GM12878 (cell line): ENCODE data around the gene POLR1A. TPM values are rescaled to one million over a fixed set of nuclear protein-coding genes. Genes with fewer than 3 reads are reported as not detected.

Source experiments
- ATAC-seq: fragments of 200-7000 bp; cut with Tn5 transposase; 3 replicates; pipeline ENCODE4 v1.9.1; 2020; ENCODE audit warnings: mild to moderate bottlenecking, moderate library complexity
- BruUV-seq: library from RNA; stranded (reverse); fragments of 400-500 nt; replicated peaks from 2 replicates; lab custom pipeline; 2021; lab: Mats Ljungman, UMichigan
- CTCF ChIA-PET: fragments of 300-600 bp; sonication (Branson Sonifier 250); formaldehyde crosslinking; extraction: SDS; loops from one replicate; lab custom pipeline; 2021; ENCODE audit warnings: inconsistent platforms; lab: Yijun Ruan, JAX
- POLR2A ChIA-PET: fragments of 350-600 bp; formaldehyde crosslinking; extraction: SDS; loops from one replicate; lab custom pipeline; 2021; ENCODE audit warnings: inconsistent platforms; lab: Charles Lee
- RAD21 ChIA-PET: fragments of 300-600 bp; sonication (Branson Sonifier 250); formaldehyde crosslinking; loops from one replicate; lab custom pipeline; 2023; ENCODE audit warnings: antibody characterized with exemption; ENCODE audit not compliant: unreplicated experiment; lab: Charles Lee
- SMC1A ChIA-PET: fragments of 300-600 bp; sonication (Branson Sonifier 250); formaldehyde crosslinking; loops from one replicate; lab custom pipeline; 2023; ENCODE audit not compliant: unreplicated experiment, uncharacterized antibody; lab: Charles Lee
- DNase-seq: peaks from one replicate; pipeline ENCODE4 v3.0.0-alpha.2; 2011; ENCODE audit warnings: low read depth, low spot score
- FAIRE-seq: peaks from 3 replicates; lab custom pipeline; 2011; peaks lifted over from hg19 to GRCh38; lab: Jason Lieb, UNC
- H2AFZ ChIP-seq: 2 replicates; pipeline ENCODE4 v1.6.0; 2011; ENCODE audit warnings: low read depth, low read length, control low read depth; ENCODE audit not compliant: control insufficient read depth
- H3K27ac ChIP-seq: 2 replicates; pipeline ENCODE4 v1.5.1; 2011; ENCODE audit warnings: control low read depth; ENCODE audit not compliant: control insufficient read depth, insufficient read depth
- H3K27me3 ChIP-seq, 2 experiments: replicated peaks in 1 of 2; 2 replicates each; pipeline versions ENCODE4 v1.6.0 to v1.6.1; 2011; ENCODE audit warnings: low read length in 1 of 2; ENCODE audit not compliant: control insufficient read depth in 2 of 2, insufficient read depth in 2 of 2
- H3K36me3 ChIP-seq, 2 experiments: 2 replicates each; pipeline ENCODE4 v1.5.1; 2011; ENCODE audit warnings: low read length in 1 of 2; ENCODE audit not compliant: control insufficient read depth in 2 of 2, insufficient read depth in 2 of 2
- H3K4me1 ChIP-seq: 2 replicates; pipeline ENCODE4 v1.6.1; 2011; ENCODE audit warnings: mild to moderate bottlenecking, low read length, moderate library complexity, mixed read lengths; ENCODE audit not compliant: control insufficient read depth, insufficient read depth
- H3K4me2 ChIP-seq: 2 replicates; pipeline ENCODE4 v1.6.0; 2011; ENCODE audit warnings: control low read depth; ENCODE audit not compliant: control insufficient read depth, insufficient read depth
- H3K4me3 ChIP-seq: fragments of 200-600 bp; sonication (generic); 2 replicates; pipeline ENCODE4 v1.5.1; 2016
- H3K79me2 ChIP-seq: 2 replicates; pipeline ENCODE4 v1.6.0; 2011; ENCODE audit warnings: low read length; ENCODE audit not compliant: control insufficient read depth, insufficient read depth
- H3K9ac ChIP-seq: 2 replicates; pipeline ENCODE4 v1.8.0; 2011; ENCODE audit warnings: low read length, control low read depth, mixed read lengths; ENCODE audit not compliant: control insufficient read depth, insufficient read depth
- H3K9me3 ChIP-seq: replicated peaks from 3 replicates; pipeline ENCODE4 v1.5.1; 2011; ENCODE audit warnings: mild to moderate bottlenecking, low read length; ENCODE audit not compliant: control insufficient read depth, insufficient read depth
- H4K20me1 ChIP-seq: 2 replicates; pipeline ENCODE4 v1.6.0; 2011; ENCODE audit not compliant: control insufficient read depth, insufficient read depth
- ATF2 ChIP-seq: IDR thresholded peaks from 2 replicates; pipeline ENCODE4 v1.6.1; 2012; ENCODE audit warnings: low read length, inconsistent platforms
- CREB1 ChIP-seq: IDR thresholded peaks from 2 replicates; pipeline ENCODE4 v1.6.1; 2012; ENCODE audit warnings: low read depth, mild to moderate bottlenecking, inconsistent platforms
- CUX1 ChIP-seq: IDR thresholded peaks from 2 replicates; pipeline ENCODE4 v1.6.1; 2012; ENCODE audit warnings: improper control_type of control experiment, low read depth, low read length; ENCODE audit not compliant: insufficient replicate concordance
- EED ChIP-seq: sonication (generic); IDR thresholded peaks from 2 replicates; pipeline ENCODE4 v1.6.1; 2016; ENCODE audit warnings: antibody characterized with exemption, low read depth
- EGR1 ChIP-seq, 2 experiments: IDR thresholded peaks; 1 replicate in 1 of 2; 2 replicates in 1 of 2; pipeline ENCODE4 v1.6.1; 2011 to 2012; ENCODE audit warnings: low read depth in 2 of 2, low read length in 2 of 2, borderline replicate concordance in 1 of 2, mild to moderate bottlenecking in 1 of 2, moderate library complexity in 1 of 2
- GABPA ChIP-seq: IDR thresholded peaks from 2 replicates; pipeline ENCODE4 v1.6.1; 2014; ENCODE audit warnings: antibody characterized with exemption, low read depth, mild to moderate bottlenecking, inconsistent platforms
- LARP7 ChIP-seq: fragments of 450-650 bp; IDR thresholded peaks from 2 replicates; pipeline ENCODE4 v1.6.1; 2017; ENCODE audit warnings: mild to moderate bottlenecking
- PBX3 ChIP-seq: IDR thresholded peaks from 2 replicates; pipeline ENCODE4 v1.6.1; 2011; ENCODE audit warnings: mild to moderate bottlenecking, low read depth, low read length, moderate library complexity; ENCODE audit not compliant: insufficient replicate concordance
- PKNOX1 ChIP-seq: fragments of 450-650 bp; IDR thresholded peaks from 2 replicates; pipeline ENCODE4 v1.6.1; 2016; ENCODE audit warnings: mild to moderate bottlenecking
- POLR2AphosphoS5 ChIP-seq: IDR thresholded peaks from 2 replicates; pipeline ENCODE4 v1.6.1; 2011; ENCODE audit warnings: mild to moderate bottlenecking, low read length, inconsistent platforms
- USF2 ChIP-seq: IDR thresholded peaks from 2 replicates; pipeline ENCODE4 v1.6.1; 2011; ENCODE audit warnings: low read depth, low read length, improper control_type of control experiment, borderline replicate concordance
- YBX1 ChIP-seq: fragments of 450-650 bp; IDR thresholded peaks from 2 replicates; pipeline ENCODE4 v1.6.1; 2016; ENCODE audit warnings: antibody characterized with exemption
- ZNF207 ChIP-seq: fragments of 450-650 bp; IDR thresholded peaks from 2 replicates; pipeline ENCODE4 v1.6.1; 2014; ENCODE audit warnings: antibody characterized with exemption, mild to moderate bottlenecking, borderline replicate concordance
- WGBS: methylation state at CpG from one replicate; pipeline ENCODE4 v1.1.6; 2016; ENCODE audit warnings: low lambda C conversion rate; ENCODE audit not compliant: insufficient replicate concordance, insufficient coverage; ENCODE audit errors: missing lambda C conversion rate; 5-methylcytosine and 5-hydroxymethylcytosine counted together
- in situ Hi-C: fragments of 300-500 bp; cut with MboI; formaldehyde crosslinking; loops from 9 replicates; pipeline ENCODE4 v1.14.3; 2018; ENCODE audit warnings: mixed read lengths
- intact Hi-C: fragments of 100-400 bp; cut with micrococcal nuclease; formaldehyde crosslinking; loops from one replicate; pipeline ENCODE4 v1.14.2; 2022; ENCODE audit not compliant: unreplicated experiment
- polyA plus RNA-seq, 11 experiments: library from polyadenylated mRNA; depleted of rRNA in 4 of 11; unstranded in 6 of 11; stranded (reverse) in 5 of 11; fragments of >200 nt; fragmentation: Nextera tagmentation in 4 of 11; fragmentation: Illumina TruSeq in 1 of 11; extraction: Ambion mirVana in 4 of 11; extraction: Trizol in 1 of 11; gene quantifications; 1 replicate in 1 of 11; 2 replicates in 10 of 11; pipeline versions ENCODE4 v1.2.1 to v1.2.3, GENCODE V29; 2011 to 2016; ENCODE audit warnings: inconsistent platforms in 2 of 11, missing spikeins in 2 of 11, low read depth in 1 of 11
- total RNA-seq, 4 experiments: library from RNA; depleted of rRNA in 3 of 4; stranded (reverse); fragments of >200 nt in 3 of 4; fragmentation: Illumina TruSeq in 1 of 4; extraction: Trizol in 1 of 4; gene quantifications; 2 replicates each; pipeline versions ENCODE4 v1.2.1 to v1.2.3, GENCODE V29; 2013 to 2021

Gene POLR1A
- total and polyA plus RNA-seq, 10 of the 15 experiments (the other 5 are each of a cell fraction or from before 2014, with no cell fraction given), result 2.1 to 53.9 (median 17.8) TPM

GRCh38 chr2:86029873-86030272 is 75.8 kb downstream of the POLR1A start:
- SMC1A ChIA-PET, result interaction anchor here (0.6 to 1.0 kb wide), 3 partner anchors 50 to 139 kb away, joined by 3 to 4 read pairs (median 3); no protein-coding TSS in a partner anchor
- in situ Hi-C loops, result no loop called here
- no peak for DNase-seq
- TF ChIP-seq USF2 (no peak), YBX1 (no peak), POLR2AphosphoS5 (no peak), ZNF207 (no peak), PKNOX1 (no peak), CUX1 (no peak), GABPA (no peak), CREB1 (no peak), EGR1 (IDR thresholded peaks at IDR 0.05; ENCODE audit: borderline replicate concordance in 1 of 2, low read depth in 2 of 2, low read length in 2 of 2) (no peak), PBX3 (no peak), ATF2 (no peak), LARP7 (no peak), EED (no peak)
- TF ChIP-seq, all 136 proteins: peak for 0
- H3K4me3 ChIP-seq, result no peak overlapping the region
- 95% methylated on average over 14 of the region's 14 CpGs for WGBS
- FAIRE-seq, result no peak
- no peaks in the 10 kb centered on the region for H3K79me2 ChIP-seq
- H3K9me3 ChIP-seq, result no peaks in the 10 kb centered on the region
- no peaks in the 10 kb centered on the region for H3K27me3 ChIP-seq
- no TSS peak for BruUV-seq
- no peaks in the 10 kb centered on the region for H4K20me1 ChIP-seq
- no peaks in the 10 kb centered on the region for H3K4me1 ChIP-seq
- no peak overlapping the region for H2AFZ ChIP-seq
- ChIA-PET POLR2A (no interaction called here), CTCF (interaction anchor here (1.1 kb wide), 1 partner anchor 50 kb away, joined by 3 read pairs; no protein-coding TSS in a partner anchor), RAD21 (no interaction called here)
- no peak overlapping the region for H3K9ac ChIP-seq
- intact Hi-C loops, result no loop called here
- H3K27ac ChIP-seq, result no peak overlapping the region
- ATAC-seq, result no peak
- H3K36me3 ChIP-seq, result peaks cover 56 to 61% of the 10 kb centered on the region in 2 experiments
- H3K4me2 ChIP-seq, result no peak overlapping the region
